KMS-11 (cell line): ENCODE data around the gene PLXNA4.

Source experiments
- H2AFZ ChIP-seq: fragments of 200-600 bp; sonication (generic); 2 replicates; pipeline ENCODE4 v1.6.1; 2016; ENCODE audit warnings: antibody characterized with exemption, mixed run types, low read depth
- H3K27ac ChIP-seq: fragments of 200-600 bp; sonication (generic); 2 replicates; pipeline ENCODE4 v1.6.1; 2016; ENCODE audit warnings: mild to moderate bottlenecking, mixed run types
- H3K27me3 ChIP-seq: fragments of 200-600 bp; sonication (generic); 2 replicates; pipeline ENCODE4 v1.6.1; 2017; ENCODE audit warnings: mild to moderate bottlenecking, low read depth, mixed run types, moderate library complexity; ENCODE audit not compliant: insufficient read depth
- H3K36me3 ChIP-seq: fragments of 200-600 bp; sonication (generic); 2 replicates; pipeline ENCODE4 v1.6.1; 2017; ENCODE audit warnings: mild to moderate bottlenecking, mixed run types; ENCODE audit not compliant: insufficient read depth
- H3K4me1 ChIP-seq: fragments of 200-600 bp; sonication (generic); 2 replicates; pipeline ENCODE4 v1.6.1; 2016; ENCODE audit warnings: mild to moderate bottlenecking, low read depth, mixed run types; ENCODE audit not compliant: poor library complexity, severe bottlenecking
- H3K4me2 ChIP-seq: fragments of 200-600 bp; sonication (generic); 2 replicates; pipeline ENCODE4 v1.7.0; 2016; ENCODE audit warnings: mild to moderate bottlenecking, mixed run types
- H3K4me3 ChIP-seq: fragments of 200-600 bp; sonication (generic); IDR thresholded peaks from 2 replicates; pipeline ENCODE4 v1.6.1; 2017; ENCODE audit warnings: low read depth, low read length, mixed read lengths; ENCODE audit not compliant: insufficient read depth
- H3K79me2 ChIP-seq: fragments of 200-600 bp; sonication (generic); 2 replicates; pipeline ENCODE4 v1.6.1; 2016; ENCODE audit warnings: low read depth, mixed run types; ENCODE audit not compliant: insufficient read depth
- H3K9ac ChIP-seq: fragments of 200-600 bp; sonication (generic); 2 replicates; pipeline ENCODE4 v1.6.1; 2016; ENCODE audit warnings: mild to moderate bottlenecking, mixed run types
- H4K20me1 ChIP-seq: fragments of 200-600 bp; sonication (generic); 2 replicates; pipeline ENCODE4 v1.6.1; 2016; ENCODE audit warnings: mild to moderate bottlenecking, mixed run types; ENCODE audit not compliant: insufficient read depth
- TF ChIP-seq, protein P1 (sequence below): fragments of 200-600 bp; sonication (generic); conservative IDR thresholded peaks from 2 replicates; pipeline ENCODE4 v1.6.1; 2017; ENCODE audit warnings: low read depth, mild to moderate bottlenecking, antibody characterized with exemption, low read length, moderate library complexity, mixed read lengths

Gene PLXNA4

GRCh38 chr7:132547821-132548220 lies 28.4 kb downstream of the PLXNA4 start:
- Histone ChIP-seq H3K36me3 (no peaks in the 10 kb centered on the region), H4K20me1 (no peaks in the 10 kb centered on the region), H2AFZ (no peak overlapping the region), H3K27me3 (no peaks in the 10 kb centered on the region), H3K9ac (no peak overlapping the region), H3K4me2 (no peak overlapping the region), H3K4me3 (no peak overlapping the region), H3K27ac (no peak overlapping the region), H3K79me2 (no peaks in the 10 kb centered on the region), H3K4me1 (no peaks in the 10 kb centered on the region)
- TF ChIP-seq, protein P1, sequence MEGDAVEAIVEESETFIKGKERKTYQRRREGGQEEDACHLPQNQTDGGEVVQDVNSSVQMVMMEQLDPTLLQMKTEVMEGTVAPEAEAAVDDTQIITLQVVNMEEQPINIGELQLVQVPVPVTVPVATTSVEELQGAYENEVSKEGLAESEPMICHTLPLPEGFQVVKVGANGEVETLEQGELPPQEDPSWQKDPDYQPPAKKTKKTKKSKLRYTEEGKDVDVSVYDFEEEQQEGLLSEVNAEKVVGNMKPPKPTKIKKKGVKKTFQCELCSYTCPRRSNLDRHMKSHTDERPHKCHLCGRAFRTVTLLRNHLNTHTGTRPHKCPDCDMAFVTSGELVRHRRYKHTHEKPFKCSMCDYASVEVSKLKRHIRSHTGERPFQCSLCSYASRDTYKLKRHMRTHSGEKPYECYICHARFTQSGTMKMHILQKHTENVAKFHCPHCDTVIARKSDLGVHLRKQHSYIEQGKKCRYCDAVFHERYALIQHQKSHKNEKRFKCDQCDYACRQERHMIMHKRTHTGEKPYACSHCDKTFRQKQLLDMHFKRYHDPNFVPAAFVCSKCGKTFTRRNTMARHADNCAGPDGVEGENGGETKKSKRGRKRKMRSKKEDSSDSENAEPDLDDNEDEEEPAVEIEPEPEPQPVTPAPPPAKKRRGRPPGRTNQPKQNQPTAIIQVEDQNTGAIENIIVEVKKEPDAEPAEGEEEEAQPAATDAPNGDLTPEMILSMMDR: no peak

DNA sequence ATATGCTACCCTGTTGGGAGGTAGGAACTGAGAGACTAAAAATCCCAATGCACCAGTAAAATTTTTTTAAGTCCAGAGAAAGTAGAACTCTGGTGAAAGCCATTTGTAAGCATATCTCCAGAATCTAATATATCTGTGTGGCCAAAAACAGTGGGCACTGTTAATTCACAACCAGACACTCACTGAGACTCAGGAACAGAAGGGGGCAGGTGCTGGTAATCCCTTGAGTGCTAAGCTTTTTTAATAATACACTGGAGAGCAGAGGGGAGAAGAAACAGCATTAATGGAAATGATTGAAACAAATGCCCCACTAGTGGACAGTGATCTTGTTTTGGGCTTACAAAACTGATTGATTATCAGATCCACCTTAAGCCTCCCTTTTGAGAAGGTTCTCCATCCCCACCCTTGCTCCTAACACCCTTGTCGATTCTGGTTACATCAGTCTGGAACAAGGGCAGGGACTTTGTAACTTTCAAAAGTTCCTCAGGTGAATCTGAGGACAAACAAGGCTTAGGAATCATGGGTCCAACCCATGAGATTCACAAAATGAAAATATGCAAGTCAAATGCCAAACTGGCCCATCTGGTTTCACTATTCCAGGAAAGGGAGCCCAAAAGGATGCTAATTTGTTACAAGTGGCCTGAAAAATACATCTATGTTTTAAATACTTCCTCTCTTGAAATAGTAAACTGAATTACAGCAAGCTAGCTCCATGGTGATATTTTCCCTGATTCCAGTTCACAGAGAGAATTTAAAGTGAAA lies 29.7 kb downstream of the PLXNA4 start:
- H3K27ac ChIP-seq: no peak overlapping the region
- H3K27me3 ChIP-seq: no peaks in the 10 kb centered on the region
- no peaks in the 10 kb centered on the region for H4K20me1 ChIP-seq
- H3K4me3 ChIP-seq: no peak overlapping the region
- H3K9ac ChIP-seq: no peak overlapping the region
- H2AFZ ChIP-seq: no peak overlapping the region
- no peak overlapping the region for H3K4me2 ChIP-seq
- H3K79me2 ChIP-seq: no peaks in the 10 kb centered on the region
- no peaks in the 10 kb centered on the region for H3K4me1 ChIP-seq
- H3K36me3 ChIP-seq: no peaks in the 10 kb centered on the region
- TF ChIP-seq, protein P1: no peak

DNA sequence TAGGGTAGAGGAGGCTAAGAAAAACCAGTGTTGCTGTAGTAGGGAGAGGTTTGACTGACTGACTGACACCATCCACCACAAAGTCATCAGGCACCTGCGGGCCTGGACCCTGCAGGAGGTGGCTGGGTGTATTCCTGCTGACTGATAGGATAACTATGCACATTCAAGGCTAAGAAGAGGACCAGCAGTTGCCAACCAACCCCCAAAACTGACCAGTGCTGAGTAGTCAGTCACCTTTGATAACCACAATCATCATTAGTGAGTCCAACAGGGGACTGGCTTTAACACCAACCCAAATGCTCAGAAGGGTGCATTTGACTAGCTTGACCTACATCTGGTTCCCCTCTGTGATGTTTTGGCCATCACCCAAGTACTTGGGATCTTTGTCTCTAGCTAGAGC lies 30.5 kb downstream of the PLXNA4 start:
- Histone ChIP-seq H3K36me3 (no peaks in the 10 kb centered on the region), H3K79me2 (no peaks in the 10 kb centered on the region), H2AFZ (no peak overlapping the region), H3K4me1 (no peaks in the 10 kb centered on the region), H3K9ac (no peak overlapping the region), H3K27me3 (no peaks in the 10 kb centered on the region), H4K20me1 (no peaks in the 10 kb centered on the region), H3K27ac (no peak overlapping the region), H3K4me3 (no peak overlapping the region), H3K4me2 (no peak overlapping the region)
- TF ChIP-seq, protein P1: no peak

DNA sequence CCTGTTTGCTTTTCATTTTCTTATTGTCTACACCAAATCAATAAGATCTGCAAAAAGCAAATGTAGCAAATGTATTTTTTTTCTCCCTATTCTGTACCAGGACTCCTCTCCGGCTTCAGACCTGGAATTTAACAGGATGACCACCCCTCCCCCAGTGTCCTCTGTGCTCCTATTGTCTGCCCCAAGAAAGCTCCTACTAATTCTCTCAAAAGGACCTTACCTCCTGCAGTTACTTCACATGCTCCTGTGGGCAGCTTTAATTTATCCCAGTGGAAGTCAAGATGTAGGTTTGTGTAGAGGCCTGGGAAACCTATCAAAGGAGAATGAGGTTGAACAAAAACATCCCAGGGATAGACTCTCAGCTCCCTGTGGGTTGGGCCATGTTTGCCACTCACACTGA lies 31.3 kb downstream of the PLXNA4 start:
- no peak overlapping the region for H3K4me2 ChIP-seq

More for the DNA sequence above, 31.3 kb downstream of the PLXNA4 start:
- Histone ChIP-seq H3K4me1 (no peaks in the 10 kb centered on the region), H3K4me3 (no peak overlapping the region), H3K27me3 (no peaks in the 10 kb centered on the region), H3K9ac (no peak overlapping the region), H3K36me3 (no peaks in the 10 kb centered on the region), H2AFZ (no peak overlapping the region), H3K27ac (no peak overlapping the region), H3K79me2 (no peaks in the 10 kb centered on the region), H4K20me1 (no peaks in the 10 kb centered on the region)
- TF ChIP-seq, protein P1: no peak
